Astrocyte (in vitro differentiated cells and primary cell): ENCODE measurements around the gene LGMN. TPM values are rescaled to one million over a fixed set of nuclear protein-coding genes. Genes with fewer than 3 reads are reported as not detected.

ENCODE experiments used
- DNase-seq: peaks from one replicate; pipeline ENCODE4 v3.0.0-alpha.2; 2010; ENCODE audit warnings: low read depth
- FAIRE-seq: peaks from 2 replicates; lab custom pipeline; 2011; peaks lifted over from hg19 to GRCh38; lab: Jason Lieb, UNC
- H2AFZ ChIP-seq: 2 replicates; pipeline ENCODE4 v1.6.0; 2012; ENCODE audit warnings: low read depth, low read length, inconsistent platforms
- H3K27ac ChIP-seq: 2 replicates; pipeline ENCODE4 v1.5.1; 2011; ENCODE audit warnings: low read depth, low read length, inconsistent platforms
- H3K27me3 ChIP-seq: 2 replicates; pipeline ENCODE4 v1.6.0; 2011; ENCODE audit warnings: low read length, inconsistent platforms; ENCODE audit not compliant: insufficient read depth
- H3K36me3 ChIP-seq: 2 replicates; pipeline ENCODE4 v1.5.1; 2011; ENCODE audit warnings: low read length, inconsistent platforms; ENCODE audit not compliant: insufficient read depth
- H3K4me1 ChIP-seq: 2 replicates; pipeline ENCODE4 v1.5.1; 2011; ENCODE audit warnings: low read length, inconsistent platforms; ENCODE audit not compliant: insufficient read depth
- H3K4me2 ChIP-seq: 2 replicates; pipeline ENCODE4 v1.6.0; 2012; ENCODE audit warnings: low read length, inconsistent platforms
- H3K4me3 ChIP-seq: 2 replicates; pipeline ENCODE4 v1.5.1; 2011; ENCODE audit warnings: low read depth, mild to moderate bottlenecking, low read length, inconsistent platforms; ENCODE audit not compliant: insufficient read depth
- H3K79me2 ChIP-seq: 2 replicates; pipeline ENCODE4 v1.6.0; 2012; ENCODE audit warnings: mild to moderate bottlenecking, low read length, inconsistent platforms; ENCODE audit not compliant: insufficient read depth
- H3K9ac ChIP-seq: 2 replicates; pipeline ENCODE4 v1.6.0; 2012; ENCODE audit warnings: mild to moderate bottlenecking, low read length, inconsistent platforms
- H3K9me3 ChIP-seq: 2 replicates; pipeline ENCODE4 v1.5.1; 2012; ENCODE audit warnings: low read depth, mild to moderate bottlenecking, low read length, inconsistent platforms; ENCODE audit not compliant: insufficient read depth
- H4K20me1 ChIP-seq: 2 replicates; pipeline ENCODE4 v1.6.0; 2012; ENCODE audit warnings: low read length, inconsistent platforms; ENCODE audit not compliant: insufficient read depth
- H3K27ac Mint-ChIP-seq: one replicate; pipeline ENCODE4 v1.8.0; 2021; ENCODE audit warnings: mild to moderate bottlenecking, mixed read lengths; ENCODE audit not compliant: unreplicated experiment
- H3K27me3 Mint-ChIP-seq: one replicate; pipeline ENCODE4 v1.8.0; 2021; ENCODE audit warnings: low read depth, mixed read lengths; ENCODE audit not compliant: unreplicated experiment
- H3K36me3 Mint-ChIP-seq: one replicate; pipeline ENCODE4 v1.8.0; 2021; ENCODE audit warnings: low read depth, mixed read lengths; ENCODE audit not compliant: unreplicated experiment
- H3K4me1 Mint-ChIP-seq: one replicate; pipeline ENCODE4 v1.8.0; 2021; ENCODE audit warnings: low read depth, mixed read lengths; ENCODE audit not compliant: unreplicated experiment
- H3K4me3 Mint-ChIP-seq: one replicate; pipeline ENCODE4 v1.8.0; 2021; ENCODE audit warnings: mild to moderate bottlenecking, moderate library complexity, mixed read lengths; ENCODE audit not compliant: unreplicated experiment
- H3K9me3 Mint-ChIP-seq: one replicate; pipeline ENCODE4 v1.8.0; 2021; ENCODE audit warnings: mild to moderate bottlenecking, mixed read lengths; ENCODE audit not compliant: unreplicated experiment
- CTCF ChIP-seq: IDR thresholded peaks from 2 replicates; pipeline ENCODE4 v1.5.1; 2011; ENCODE audit warnings: low read depth, mild to moderate bottlenecking, inconsistent platforms, low read length, moderate library complexity; ENCODE audit not compliant: insufficient read depth
- EZH2 ChIP-seq: IDR thresholded peaks from 2 replicates; pipeline ENCODE4 v1.6.1; 2012; ENCODE audit warnings: mild to moderate bottlenecking, low read length, inconsistent platforms; ENCODE audit not compliant: insufficient read depth
- total RNA-seq: library from RNA; stranded (reverse); gene quantifications from 2 replicates; pipeline ENCODE4 v1.2.1, GENCODE V29; 2021

LGMN gene
- total RNA-seq, 1 donor from 2014 or later, result 232 TPM

- H3K27me3 Mint-ChIP-seq, result peaks cover 8% of the 10 kb centered on the region
- no peak for FAIRE-seq
- no peaks in the 10 kb centered on the region for H3K4me1 Mint-ChIP-seq
- DNase-seq, result no peak
- TF ChIP-seq CTCF (no peak), EZH2 (no peak)
- H3K4me2 ChIP-seq, result no peak overlapping the region
- H3K27ac ChIP-seq, result no peak overlapping the region
- H3K9me3 ChIP-seq, result no peaks in the 10 kb centered on the region
- no peaks in the 10 kb centered on the region for H3K4me1 ChIP-seq
- H3K79me2 ChIP-seq, result no peaks in the 10 kb centered on the region
- H3K27ac Mint-ChIP-seq, result no peak overlapping the region
- peaks cover 12% of the 10 kb centered on the region for H3K27me3 ChIP-seq
- H3K36me3 Mint-ChIP-seq, result peaks cover 30% of the 10 kb centered on the region
- H3K4me3 Mint-ChIP-seq, result no peak overlapping the region
- H3K4me3 ChIP-seq, result no peak overlapping the region
- no peak overlapping the region for H2AFZ ChIP-seq
- H3K9ac ChIP-seq, result no peak overlapping the region
- H3K36me3 ChIP-seq, result peaks cover 3% of the 10 kb centered on the region
- no peaks in the 10 kb centered on the region for H3K9me3 Mint-ChIP-seq
- H4K20me1 ChIP-seq, result no peaks in the 10 kb centered on the region
These were observed 46.6 kb downstream of the LGMN start for GRCh38 chr14:92701826-92702225.

- H3K36me3 Mint-ChIP-seq, result peaks cover 6% of the 10 kb centered on the region
- H3K9me3 Mint-ChIP-seq, result peaks cover 1% of the 10 kb centered on the region
- FAIRE-seq, result no peak
- H3K9me3 ChIP-seq, result no peaks in the 10 kb centered on the region
- H3K36me3 ChIP-seq, result no peaks in the 10 kb centered on the region
- no peaks in the 10 kb centered on the region for H3K79me2 ChIP-seq
- no peak for DNase-seq
- no peak overlapping the region for H3K27ac ChIP-seq
- peaks cover 11% of the 10 kb centered on the region for H3K27me3 Mint-ChIP-seq
- TF ChIP-seq CTCF (no peak), EZH2 (no peak)
- no peak overlapping the region for H3K4me2 ChIP-seq
- H3K4me1 Mint-ChIP-seq, result peaks cover 12% of the 10 kb centered on the region
- H3K4me3 ChIP-seq, result no peak overlapping the region
- H3K27me3 ChIP-seq, result peaks cover 19% of the 10 kb centered on the region
- no peak overlapping the region for H3K9ac ChIP-seq
- no peak overlapping the region for H2AFZ ChIP-seq
- H3K27ac Mint-ChIP-seq, result no peak overlapping the region
- H3K4me3 Mint-ChIP-seq, result no peak overlapping the region
- no peaks in the 10 kb centered on the region for H3K4me1 ChIP-seq
- no peaks in the 10 kb centered on the region for H4K20me1 ChIP-seq
These were observed 50.0 kb downstream of the LGMN start for GRCh38 chr14:92698393-92698792.

GRCh38 chr14:92696366-92696765 lies 52.1 kb downstream of the LGMN start:
- Mint-ChIP-seq H3K36me3 (peaks cover 1% of the 10 kb centered on the region), H3K4me1 (peaks cover 20% of the 10 kb centered on the region), H3K27me3 (peaks cover 11% of the 10 kb centered on the region), H3K4me3 (no peak overlapping the region), H3K27ac (no peak overlapping the region), H3K9me3 (peaks cover 1% of the 10 kb centered on the region)
- H3K4me2 ChIP-seq, result no peak overlapping the region
- DNase-seq, result no peak
- no peak overlapping the region for H3K4me3 ChIP-seq
- no peaks in the 10 kb centered on the region for H3K36me3 ChIP-seq
- no peak for FAIRE-seq
- TF ChIP-seq CTCF, result no peak
- no peak for TF ChIP-seq EZH2
- H3K27ac ChIP-seq, result no peak overlapping the region
- peaks cover 19% of the 10 kb centered on the region for H3K27me3 ChIP-seq
- no peaks in the 10 kb centered on the region for H3K4me1 ChIP-seq
- H3K9me3 ChIP-seq, result no peaks in the 10 kb centered on the region
- no peaks in the 10 kb centered on the region for H3K79me2 ChIP-seq
- H2AFZ ChIP-seq, result no peak overlapping the region
- no peak overlapping the region for H3K9ac ChIP-seq
- peaks cover 4% of the 10 kb centered on the region for H4K20me1 ChIP-seq
